Choroid plexus epithelial cell (primary cell): ENCODE results near the gene CHST4.

ENCODE experiments used
- DNase-seq: peaks from one replicate; pipeline ENCODE4 v3.0.0-alpha.2; 2010; ENCODE audit warnings: low read depth
- H3K4me3 ChIP-seq: 2 replicates; pipeline ENCODE4 v1.5.1; 2011; ENCODE audit warnings: low read depth, mild to moderate bottlenecking, control low read depth, low read length, moderate library complexity
- CTCF ChIP-seq: conservative IDR thresholded peaks from 2 replicates; pipeline ENCODE4 v1.5.1; 2011; ENCODE audit warnings: low read depth, mild to moderate bottlenecking, control low read depth, inconsistent platforms, low read length, moderate library complexity

The CHST4 gene

GRCh38 chr16:71520550-71520949, 5.7 kb upstream of the CHST4 start:
- DNase-seq, result no peak
- TF ChIP-seq CTCF, result no peak
- H3K4me3 ChIP-seq, result no peak overlapping the region

- TF ChIP-seq CTCF, result no peak
- DNase-seq, result no peak
- no peak overlapping the region for H3K4me3 ChIP-seq
These were observed 1.4 kb upstream of the CHST4 start for GRCh38 chr16:71524566-71525553.

- TF ChIP-seq CTCF, result no peak
- no peak for DNase-seq
- H3K4me3 ChIP-seq, result no peak overlapping the region
These were observed 2.0 kb downstream of the CHST4 start for GRCh38 chr16:71528257-71528656.

DNA sequence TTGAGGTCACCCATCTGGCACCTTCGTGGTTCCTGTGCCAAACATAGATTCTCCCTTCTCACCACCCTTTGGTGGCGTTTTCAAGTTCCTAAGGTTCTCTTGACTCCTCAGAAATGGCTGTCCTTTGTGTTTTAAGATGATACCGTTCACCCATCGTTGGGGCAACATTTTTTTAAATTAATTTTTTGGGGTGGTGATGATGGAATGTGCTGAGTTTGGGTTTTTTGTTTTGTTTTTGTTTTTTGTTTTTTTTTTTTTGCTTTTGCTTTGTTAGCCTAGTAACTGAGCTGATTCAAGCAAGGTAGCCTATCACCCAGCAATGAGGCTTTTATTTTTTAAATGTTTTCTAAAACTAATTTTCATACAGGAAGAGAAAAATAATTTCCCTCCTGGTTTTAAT, 2.6 kb downstream of the CHST4 start:
- H3K4me3 ChIP-seq, result no peak overlapping the region
- DNase-seq, result no peak
- no peak for TF ChIP-seq CTCF

- no peak for TF ChIP-seq CTCF
- no peak overlapping the region for H3K4me3 ChIP-seq
These were observed 6.1 kb downstream of the CHST4 start for GRCh38 chr16:71532366-71532765.

GRCh38 chr16:71536752-71537499, 10.7 kb downstream of the CHST4 start:
- no peak for TF ChIP-seq CTCF
- no peak for DNase-seq
- H3K4me3 ChIP-seq, result no peak overlapping the region

More at GRCh38 chr16:71532366-71532765, 6.1 kb downstream of the CHST4 start:
- no peak for DNase-seq
